Hair follicle dermal papilla cell (primary cell): ENCODE data around the gene UROD. TPM values are rescaled to one million over a fixed set of nuclear protein-coding genes. Genes with fewer than 3 reads are reported as not detected.

ENCODE experiments used
- total RNA-seq: library from RNA; depleted of rRNA; stranded (reverse); fragments of >200 nt; gene quantifications from 2 replicates; pipeline ENCODE4 v1.2.3, GENCODE V29; 2012

The UROD gene
- 105 and 112 TPM in 2 replicates for total RNA-seq

DNA sequence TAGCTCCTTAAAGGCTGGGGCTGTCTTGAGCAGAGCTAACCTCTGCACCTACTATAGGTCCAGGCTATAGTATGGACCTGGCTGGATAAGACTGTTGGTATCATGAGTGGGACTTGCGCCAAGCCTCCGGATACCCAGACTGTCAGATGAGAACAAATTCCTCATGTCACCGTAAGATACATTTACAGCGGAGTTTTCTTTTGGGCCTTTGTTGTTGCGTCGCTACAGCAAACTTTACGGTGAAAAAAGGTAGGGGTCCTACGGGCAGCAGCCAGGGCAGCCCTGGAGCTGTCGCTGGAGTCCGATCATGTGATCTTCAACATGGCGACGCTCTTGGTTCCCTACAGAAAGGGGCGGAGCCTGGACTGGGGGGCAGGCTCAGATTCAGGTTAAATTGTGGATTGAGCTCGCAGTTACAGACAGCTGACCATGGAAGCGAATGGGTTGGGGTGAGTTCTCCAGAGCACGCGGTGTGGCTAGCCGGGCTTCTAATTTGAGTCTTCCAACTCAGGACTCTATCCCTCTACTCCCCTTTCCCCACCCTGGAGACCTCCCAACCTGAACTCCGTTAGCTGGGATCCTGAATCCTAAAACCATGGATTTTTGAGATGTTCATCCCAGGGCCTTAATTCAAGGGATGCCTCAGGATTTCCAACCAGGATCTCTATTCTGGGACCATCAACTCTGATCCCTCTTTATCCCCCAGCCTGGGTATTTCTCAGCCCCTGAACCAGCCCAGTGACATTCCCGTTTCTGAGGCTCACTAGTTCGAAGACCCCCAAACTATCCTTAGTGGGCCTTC lies at the start of gene UROD:
TSS of gene UROD (plus strand) at position 418 of the 802 bp plus-strand sequence. CDS start at position 430, 12 bp downstream.

DNA sequence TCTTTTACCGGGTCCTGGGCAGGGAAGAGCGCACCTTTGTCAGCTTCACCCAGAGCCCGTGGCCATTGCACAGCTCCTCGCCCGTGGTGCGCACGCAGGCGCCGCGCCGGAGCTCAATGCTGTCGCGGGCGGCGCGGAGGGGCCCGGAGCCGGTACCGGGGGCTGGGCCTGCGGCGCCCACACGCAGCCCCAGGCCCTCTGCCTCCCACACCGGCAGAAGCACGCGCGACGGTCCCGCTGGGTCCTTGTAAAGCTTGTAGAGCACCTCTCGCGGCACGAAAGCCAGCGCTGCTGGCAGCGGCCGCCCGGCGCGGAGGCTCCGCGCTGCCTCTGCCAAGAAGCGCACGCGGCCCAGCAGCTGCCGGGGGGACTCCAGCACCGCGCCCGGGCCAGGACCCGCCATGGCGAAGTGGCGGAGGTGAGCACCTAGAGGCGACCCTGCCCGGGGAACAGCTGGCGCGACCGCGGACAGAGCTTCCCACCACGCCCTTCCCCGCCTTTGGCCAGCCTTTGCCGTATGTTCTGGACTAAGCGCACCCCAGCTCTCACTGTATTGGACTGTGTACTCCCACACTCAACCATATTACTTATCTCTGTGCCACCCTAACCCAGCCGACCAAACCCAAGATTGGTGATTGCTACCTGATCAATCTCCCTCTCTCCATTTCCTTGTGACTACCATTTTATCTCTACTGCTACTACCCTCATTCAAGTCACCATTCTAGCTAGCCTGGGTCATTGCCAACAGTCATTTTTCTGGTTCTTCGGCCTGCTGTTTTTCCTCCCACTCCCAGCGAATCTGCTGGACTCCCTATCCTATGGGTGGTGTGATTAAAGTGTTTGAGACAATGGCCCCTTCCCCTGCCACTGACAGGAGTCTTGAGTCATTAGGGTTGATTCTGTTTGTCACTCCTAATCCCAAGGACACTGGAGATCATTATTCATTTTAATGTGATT lies 921 bp upstream of the UROD start, which contains the start of gene HECTD3:
TSS of gene HECTD3 (minus strand) at position 470 of the 957 bp plus-strand sequence. CDS start at position 403, 67 bp downstream.

Other genes with a start within 250 kb of the UROD start
- 847 and 1,097 TPM in 2 replicates for gene RPS8, start 236.7 kb upstream of the UROD start, total RNA-seq
- gene BEST4, start 224.1 kb upstream of the UROD start, total RNA-seq: 0.16 and 0.24 TPM in 2 replicates
- 36.5 and 45.4 TPM in 2 replicates for gene PLK3, start 211.9 kb upstream of the UROD start, total RNA-seq
- gene DYNLT4, start 204.9 kb upstream of the UROD start, total RNA-seq: not detected in 2 replicates
- 16.6 and 19.5 TPM in 2 replicates for gene BTBD19, start 203.7 kb upstream of the UROD start, total RNA-seq
- 0.24 and 0.32 TPM in 2 replicates for gene PTCH2, start 169.0 kb upstream of the UROD start, total RNA-seq
- gene EIF2B3, start 25.7 kb upstream of the UROD start, total RNA-seq: 27.3 and 29.8 TPM in 2 replicates
- 40.1 and 41.7 TPM in 2 replicates for gene HECTD3, start 930 bp upstream of the UROD start, total RNA-seq
- gene ZSWIM5, start 194.4 kb downstream of the UROD start, total RNA-seq: 0.24 and 0.49 TPM in 2 replicates